A549 (cell line): Measurements from ENCODE around the gene CCDC197. TPM values are rescaled to one million over a fixed set of nuclear protein-coding genes. Genes with fewer than 3 reads are reported as not detected.

ENCODE experiments used
- ATAC-seq, 2 experiments: fragments of 200-7000 bp in 1 of 2; fragments of >200 bp in 1 of 2; cut with Nextera tagmentation in 1 of 2; cut with Tn5 transposase in 1 of 2; 3 replicates each; pipeline versions ENCODE4 v1.8.0 to v1.9.1; 2018 to 2020; ENCODE audit warnings: mild to moderate bottlenecking in 1 of 2, moderate library complexity in 1 of 2
- CTCF ChIA-PET: fragments of 300-600 bp; sonication (Branson Sonifier 250); formaldehyde crosslinking; extraction: SDS; loops from one replicate; lab custom pipeline; 2021; ENCODE audit warnings: antibody characterized with exemption, inconsistent platforms; lab: Yijun Ruan, JAX
- POLR2A ChIA-PET: fragments of 350-600 bp; formaldehyde crosslinking; extraction: SDS; loops from one replicate; lab custom pipeline; 2021; ENCODE audit warnings: antibody characterized with exemption, inconsistent platforms; lab: Yijun Ruan, JAX
- DNase-seq, 2 experiments: peaks; one replicate each; pipeline versions ENCODE4 v3.0.0 to v3.0.0-alpha.2; 2011 to 2016; ENCODE audit warnings: low read depth in 1 of 2, low spot score in 1 of 2
- FAIRE-seq: peaks from 2 replicates; lab custom pipeline; 2011; peaks lifted over from hg19 to GRCh38; lab: Jason Lieb, UNC
- H3K27ac ChIP-seq, 2 experiments: fragments of >200 bp; sonication (Bioruptor Twin); formaldehyde crosslinking; 3 replicates each; pipeline ENCODE4 v1.5.1; 2016 to 2017
- H3K4me1 ChIP-seq: fragments of >200 bp; sonication (Bioruptor Twin); formaldehyde crosslinking; 3 replicates; pipeline ENCODE4 v1.6.1; 2016
- H3K4me2 ChIP-seq: fragments of >200 bp; sonication (Bioruptor Twin); formaldehyde crosslinking; 3 replicates; pipeline ENCODE4 v1.6.1; 2016
- H3K4me3 ChIP-seq: fragments of >200 bp; sonication (Bioruptor Twin); formaldehyde crosslinking; 3 replicates; pipeline ENCODE4 v1.5.1; 2016
- H3K9me3 ChIP-seq: fragments of >200 bp; sonication (Bioruptor Twin); formaldehyde crosslinking; 3 replicates; pipeline ENCODE4 v1.6.1; 2016
- BHLHE40 ChIP-seq: IDR thresholded peaks from 2 replicates; pipeline ENCODE4 v1.6.1; 2012; ENCODE audit warnings: low read depth, low read length, inconsistent platforms
- CBX2 ChIP-seq: fragments of 200-600 bp; sonication (generic); IDR thresholded peaks from 2 replicates; pipeline ENCODE4 v1.6.1; 2016; ENCODE audit warnings: low read depth, mild to moderate bottlenecking, borderline replicate concordance
- CBX8 ChIP-seq: fragments of 200-600 bp; sonication (generic); IDR thresholded peaks from 2 replicates; pipeline ENCODE4 v1.6.1; 2016
- EHF ChIP-seq: fragments of 250-450 bp; sonication (Bioruptor Pico); IDR thresholded peaks from 2 replicates; pipeline ENCODE4 v1.5.0; 2020; ENCODE audit warnings: mild to moderate bottlenecking
- ESRRA ChIP-seq: fragments of 150-350 bp; IDR thresholded peaks from 2 replicates; pipeline ENCODE4 v1.6.1; 2014; ENCODE audit warnings: mild to moderate bottlenecking, low read length, borderline replicate concordance
- FOSB ChIP-seq: fragments of 250-450 bp; sonication (Bioruptor Pico); IDR thresholded peaks from 2 replicates; pipeline ENCODE4 v1.5.0; 2020; ENCODE audit warnings: mild to moderate bottlenecking, moderate library complexity
- HDAC2 ChIP-seq: fragments of 200-600 bp; sonication (generic); IDR thresholded peaks from 2 replicates; pipeline ENCODE4 v1.6.1; 2016
- RAD21 ChIP-seq, 2 experiments: fragments of >200 bp in 1 of 2; sonication (Bioruptor Twin) in 1 of 2; formaldehyde crosslinking in 1 of 2; IDR thresholded peaks in 1 of 2; conservative IDR thresholded peaks in 1 of 2; 2 replicates in 1 of 2; 3 replicates in 1 of 2; pipeline ENCODE4 v1.6.1; 2012 to 2018; ENCODE audit warnings: inconsistent platforms in 1 of 2
- RCOR1 ChIP-seq: fragments of 150-350 bp; IDR thresholded peaks from 2 replicates; pipeline ENCODE4 v1.6.1; 2014; ENCODE audit warnings: antibody characterized with exemption, low read length, low read depth
- RNF2 ChIP-seq: fragments of 200-600 bp; sonication (generic); IDR thresholded peaks from 2 replicates; pipeline ENCODE4 v1.6.1; 2016; ENCODE audit warnings: low read depth, mild to moderate bottlenecking, antibody characterized with exemption, moderate library complexity, borderline replicate concordance
- TP53 ChIP-seq: fragments of 250-450 bp; sonication (Bioruptor Pico); IDR thresholded peaks from 2 replicates; pipeline ENCODE4 v1.5.0; 2021; ENCODE audit warnings: mild to moderate bottlenecking, moderate library complexity
- ZC3H11A ChIP-seq: fragments of 450-650 bp; IDR thresholded peaks from 2 replicates; pipeline ENCODE4 v1.6.1; 2014; ENCODE audit warnings: antibody characterized with exemption, mild to moderate bottlenecking
- ZNF302 ChIP-seq: fragments of 250-450 bp; sonication (Bioruptor Pico); IDR thresholded peaks from 2 replicates; pipeline ENCODE4 v1.9.0; 2021; ENCODE audit warnings: inconsistent platforms, mild to moderate bottlenecking, moderate library complexity
- WGBS: methylation state at CpG from one replicate; pipeline ENCODE4 v1.1.6; 2017; ENCODE audit errors: missing lambda C conversion rate; 5-methylcytosine and 5-hydroxymethylcytosine counted together
- polyA plus RNA-seq, 4 experiments: library from polyadenylated mRNA; depleted of rRNA in 3 of 4; stranded (reverse); fragments of >200 nt; fragmentation: RNase III in 1 of 4; extraction: RNeasy Plus Mini Kit Qiagen cat#74134 plus additional on column Dnase treatment in 1 of 4; gene quantifications; 2 replicates in 3 of 4; 3 replicates in 1 of 4; pipeline ENCODE4 v1.2.3, GENCODE V29; 2011 to 2017
- TF ChIP-seq, protein P1 (sequence below): fragments of 150-350 bp; IDR thresholded peaks from 2 replicates; pipeline ENCODE4 v1.6.1; 2014; ENCODE audit warnings: low read depth, mild to moderate bottlenecking, low read length
- TF ChIP-seq, protein P2 (sequence below): IDR thresholded peaks from 2 replicates; pipeline ENCODE4 v1.6.1; 2012
- TF ChIP-seq, protein P3 (sequence below): fragments of >200 bp; sonication (Bioruptor Twin); formaldehyde crosslinking; IDR thresholded peaks from 2 replicates; pipeline ENCODE4 v1.6.1; 2016
- TF ChIP-seq, protein P4 (sequence below): IDR thresholded peaks from 2 replicates; pipeline ENCODE4 v1.6.1; 2012; ENCODE audit warnings: low read depth, borderline replicate concordance
- TF ChIP-seq, protein P5 (sequence below): fragments of >200 bp; sonication (Bioruptor Twin); formaldehyde crosslinking; IDR thresholded peaks from 3 replicates; pipeline ENCODE4 v1.5.1; 2016
- TF ChIP-seq, protein P6 (sequence below): fragments of 250-450 bp; sonication (Bioruptor Pico); IDR thresholded peaks from 2 replicates; pipeline ENCODE4 v1.5.0; 2020; ENCODE audit warnings: low read depth, mild to moderate bottlenecking, moderate library complexity

The CCDC197 gene
- polyA plus RNA-seq, 2 of the 4 experiments (the other 2 are of a cell fraction), result not detected

DNA sequence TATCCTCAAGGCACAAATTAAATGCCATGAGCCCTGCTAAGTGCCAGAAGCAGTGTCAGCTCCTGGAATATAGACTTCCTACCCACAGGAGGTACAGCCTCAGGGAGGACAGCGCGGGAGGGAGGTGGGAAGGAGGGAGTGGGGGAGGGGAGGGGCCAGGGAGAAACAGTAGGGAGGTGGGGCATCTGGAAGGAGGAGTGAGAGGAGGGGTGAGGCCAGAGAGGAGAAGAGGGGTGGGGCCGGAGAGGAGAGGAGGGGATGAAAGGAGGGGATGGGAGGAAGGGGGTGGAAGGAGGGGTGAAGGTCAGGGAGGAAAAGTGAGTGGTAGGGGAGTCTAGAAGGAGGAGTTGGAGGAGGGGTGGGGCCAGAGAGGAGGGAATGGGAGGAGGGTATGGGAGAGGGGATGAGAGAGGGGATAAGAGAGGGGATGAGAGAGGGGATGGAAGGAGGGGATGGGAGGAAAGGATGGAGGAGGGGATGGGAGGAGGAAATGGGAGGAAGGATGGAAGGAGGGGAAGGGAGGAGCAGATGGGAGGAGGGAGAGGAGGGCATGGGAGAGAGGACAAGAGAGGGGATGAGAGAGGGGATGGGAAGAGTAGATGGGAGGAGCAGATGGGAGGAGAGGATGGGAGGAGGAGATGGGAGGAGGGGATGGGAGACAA lies 9.2 kb upstream of the CCDC197 start:
- Histone ChIP-seq H3K4me3 (no peak overlapping the region), H3K9me3 (no peaks in the 10 kb centered on the region), H3K27ac (no peak overlapping the region), H3K4me2 (no peak overlapping the region), H3K4me1 (peaks cover 15% of the 10 kb centered on the region)
- ChIA-PET CTCF (interaction anchor here (7.0 kb wide), 1 partner anchor 10 kb away, joined by 83 read pairs; the partner anchor contains the start of gene CCDC197), POLR2A (no interaction called here)
- no peak for DNase-seq
- WGBS, result 80% methylated on average over 2 of the region's 3 CpGs
- no peak for ATAC-seq
- FAIRE-seq, result no peak
- TF ChIP-seq CBX8 (no peak), BHLHE40 (no peak), ESRRA (no peak), HDAC2 (no peak), RNF2 (no peak), ZNF302 (CRISPR knock-in tag) (no peak)
- TF ChIP-seq, protein P1, sequence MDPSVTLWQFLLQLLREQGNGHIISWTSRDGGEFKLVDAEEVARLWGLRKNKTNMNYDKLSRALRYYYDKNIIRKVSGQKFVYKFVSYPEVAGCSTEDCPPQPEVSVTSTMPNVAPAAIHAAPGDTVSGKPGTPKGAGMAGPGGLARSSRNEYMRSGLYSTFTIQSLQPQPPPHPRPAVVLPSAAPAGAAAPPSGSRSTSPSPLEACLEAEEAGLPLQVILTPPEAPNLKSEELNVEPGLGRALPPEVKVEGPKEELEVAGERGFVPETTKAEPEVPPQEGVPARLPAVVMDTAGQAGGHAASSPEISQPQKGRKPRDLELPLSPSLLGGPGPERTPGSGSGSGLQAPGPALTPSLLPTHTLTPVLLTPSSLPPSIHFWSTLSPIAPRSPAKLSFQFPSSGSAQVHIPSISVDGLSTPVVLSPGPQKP, result no peak
- TF ChIP-seq, protein P2, sequence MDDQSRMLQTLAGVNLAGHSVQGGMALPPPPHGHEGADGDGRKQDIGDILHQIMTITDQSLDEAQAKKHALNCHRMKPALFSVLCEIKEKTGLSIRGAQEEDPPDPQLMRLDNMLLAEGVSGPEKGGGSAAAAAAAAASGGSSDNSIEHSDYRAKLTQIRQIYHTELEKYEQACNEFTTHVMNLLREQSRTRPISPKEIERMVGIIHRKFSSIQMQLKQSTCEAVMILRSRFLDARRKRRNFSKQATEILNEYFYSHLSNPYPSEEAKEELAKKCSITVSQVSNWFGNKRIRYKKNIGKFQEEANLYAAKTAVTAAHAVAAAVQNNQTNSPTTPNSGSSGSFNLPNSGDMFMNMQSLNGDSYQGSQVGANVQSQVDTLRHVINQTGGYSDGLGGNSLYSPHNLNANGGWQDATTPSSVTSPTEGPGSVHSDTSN, result no peak

DNA sequence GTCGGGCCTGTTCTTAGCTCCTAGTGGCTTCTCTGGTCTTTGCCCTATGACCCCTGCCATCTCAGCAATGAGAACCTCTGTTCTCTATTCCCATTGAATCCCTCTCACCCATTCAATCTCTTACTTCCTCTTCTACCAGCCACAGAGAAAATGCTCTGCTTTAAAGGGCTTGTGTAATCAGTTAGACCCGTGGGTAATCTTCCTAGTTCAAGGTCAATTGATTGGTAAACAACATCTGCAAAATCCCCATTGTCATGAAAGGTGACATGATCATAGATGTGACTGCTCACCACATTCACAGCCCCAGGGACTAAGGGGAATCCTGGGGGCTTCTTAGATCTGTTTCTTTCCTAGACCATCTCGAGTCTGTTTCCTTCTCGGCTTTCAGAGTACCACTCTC lies 7.2 kb upstream of the CCDC197 start:
- H3K4me2 ChIP-seq, result no peak overlapping the region
- no peak for ATAC-seq
- POLR2A ChIA-PET, result no interaction called here

More for the DNA sequence above, 7.2 kb upstream of the CCDC197 start:
- no peak overlapping the region for H3K4me3 ChIP-seq
- 64% methylated on average over 4 of the region's 4 CpGs for WGBS
- no peaks in the 10 kb centered on the region for H3K9me3 ChIP-seq
- CTCF ChIA-PET, result interaction anchor here (1.4 to 5.1 kb wide), 4 partner anchors 8 to 51 kb away, joined by 3 to 52 read pairs (median 28); no protein-coding TSS in a partner anchor
- DNase-seq (no peak), FAIRE-seq (no peak)
- peaks cover 16% of the 10 kb centered on the region for H3K4me1 ChIP-seq
- no peak for TF ChIP-seq EHF (CRISPR knock-in tag)
- TF ChIP-seq, protein P3, sequence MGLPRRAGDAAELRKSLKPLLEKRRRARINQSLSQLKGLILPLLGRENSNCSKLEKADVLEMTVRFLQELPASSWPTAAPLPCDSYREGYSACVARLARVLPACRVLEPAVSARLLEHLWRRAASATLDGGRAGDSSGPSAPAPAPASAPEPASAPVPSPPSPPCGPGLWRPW, result no peak
- TF ChIP-seq CBX2, result no peak
- TF ChIP-seq, protein P4, sequence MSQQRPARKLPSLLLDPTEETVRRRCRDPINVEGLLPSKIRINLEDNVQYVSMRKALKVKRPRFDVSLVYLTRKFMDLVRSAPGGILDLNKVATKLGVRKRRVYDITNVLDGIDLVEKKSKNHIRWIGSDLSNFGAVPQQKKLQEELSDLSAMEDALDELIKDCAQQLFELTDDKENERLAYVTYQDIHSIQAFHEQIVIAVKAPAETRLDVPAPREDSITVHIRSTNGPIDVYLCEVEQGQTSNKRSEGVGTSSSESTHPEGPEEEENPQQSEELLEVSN, result no peak
- TF ChIP-seq RCOR1, result no peak
- no peak for TF ChIP-seq ZNF302 (CRISPR knock-in tag)
- no peak for TF ChIP-seq ZC3H11A
- no peak for TF ChIP-seq FOSB
- TF ChIP-seq, protein P5, sequence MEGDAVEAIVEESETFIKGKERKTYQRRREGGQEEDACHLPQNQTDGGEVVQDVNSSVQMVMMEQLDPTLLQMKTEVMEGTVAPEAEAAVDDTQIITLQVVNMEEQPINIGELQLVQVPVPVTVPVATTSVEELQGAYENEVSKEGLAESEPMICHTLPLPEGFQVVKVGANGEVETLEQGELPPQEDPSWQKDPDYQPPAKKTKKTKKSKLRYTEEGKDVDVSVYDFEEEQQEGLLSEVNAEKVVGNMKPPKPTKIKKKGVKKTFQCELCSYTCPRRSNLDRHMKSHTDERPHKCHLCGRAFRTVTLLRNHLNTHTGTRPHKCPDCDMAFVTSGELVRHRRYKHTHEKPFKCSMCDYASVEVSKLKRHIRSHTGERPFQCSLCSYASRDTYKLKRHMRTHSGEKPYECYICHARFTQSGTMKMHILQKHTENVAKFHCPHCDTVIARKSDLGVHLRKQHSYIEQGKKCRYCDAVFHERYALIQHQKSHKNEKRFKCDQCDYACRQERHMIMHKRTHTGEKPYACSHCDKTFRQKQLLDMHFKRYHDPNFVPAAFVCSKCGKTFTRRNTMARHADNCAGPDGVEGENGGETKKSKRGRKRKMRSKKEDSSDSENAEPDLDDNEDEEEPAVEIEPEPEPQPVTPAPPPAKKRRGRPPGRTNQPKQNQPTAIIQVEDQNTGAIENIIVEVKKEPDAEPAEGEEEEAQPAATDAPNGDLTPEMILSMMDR, result no peak
- TF ChIP-seq TP53, result no peak
- TF ChIP-seq, protein P6, sequence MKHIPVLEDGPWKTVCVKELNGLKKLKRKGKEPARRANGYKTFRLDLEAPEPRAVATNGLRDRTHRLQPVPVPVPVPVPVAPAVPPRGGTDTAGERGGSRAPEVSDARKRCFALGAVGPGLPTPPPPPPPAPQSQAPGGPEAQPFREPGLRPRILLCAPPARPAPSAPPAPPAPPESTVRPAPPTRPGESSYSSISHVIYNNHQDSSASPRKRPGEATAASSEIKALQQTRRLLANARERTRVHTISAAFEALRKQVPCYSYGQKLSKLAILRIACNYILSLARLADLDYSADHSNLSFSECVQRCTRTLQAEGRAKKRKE (CRISPR knock-in tag), result no peak
- no peak for TF ChIP-seq HDAC2
- no peak for TF ChIP-seq RAD21 (conservative IDR thresholded peaks at IDR 0.05 in 1 of 2, IDR thresholded peaks at IDR 0.05 in 1 of 2)
- H3K27ac ChIP-seq, result no peak overlapping the region
